Measurements from ENCODE around the gene ST14. TPM values are rescaled to one million over a fixed set of nuclear protein-coding genes. Genes with fewer than 3 reads are reported as not detected.

The ST14 gene
- total and polyA plus RNA-seq, 4 donors, result 24.3 to 81.1 (median 54.1) TPM

DNA sequence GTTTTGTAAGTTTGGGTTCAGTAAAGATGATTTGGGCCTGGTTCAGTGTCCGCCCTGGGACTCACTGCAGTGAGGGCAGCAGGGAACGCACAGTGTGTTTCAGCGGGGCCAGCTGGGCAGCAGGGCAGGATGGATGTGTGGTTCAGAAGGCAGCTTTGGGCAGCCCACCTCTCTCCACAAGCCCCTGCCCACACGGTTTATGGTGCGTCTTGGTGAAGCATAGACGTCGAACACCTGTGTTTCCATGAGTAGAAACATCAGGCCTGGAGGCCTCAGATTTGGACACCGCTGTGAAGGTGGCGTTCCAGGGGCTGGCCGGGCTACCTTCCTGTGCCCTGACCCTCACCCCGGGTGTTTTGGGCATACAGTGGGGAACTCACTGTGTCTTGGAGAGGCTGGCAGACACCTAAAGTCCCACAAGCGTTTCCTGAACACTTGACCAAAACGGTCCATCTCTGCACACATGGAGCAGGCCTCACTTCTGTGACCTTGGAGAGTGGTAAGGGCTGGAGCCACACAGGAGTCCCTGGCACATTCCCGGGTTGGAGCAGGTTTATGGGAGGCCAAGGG, 59.0 kb downstream of the ST14 start:
- H3K9me3 ChIP-seq (ENCODE audit: control insufficient read depth in 4 of 4, insufficient read depth in 3 of 4, low read length in 3 of 4), result no peaks in the 10 kb centered on the region
- H3K27me3 ChIP-seq (ENCODE audit: control insufficient read depth in 3 of 3, insufficient read depth in 3 of 3, low read length in 2 of 3), result no peaks in the 10 kb centered on the region
- DNase-seq, result no peak
- H3K27ac ChIP-seq (ENCODE audit: low read depth in 1 of 2, low read length in 1 of 2), result no peak overlapping the region
- peaks cover 0 to 5% (median 0%) of the 10 kb centered on the region in 5 donors for H3K4me1 ChIP-seq (ENCODE audit: control insufficient read depth in 5 of 5, insufficient read depth in 5 of 5, low read length in 5 of 5)
- H3K36me3 ChIP-seq (ENCODE audit: control insufficient read depth in 4 of 4, insufficient read depth in 4 of 4, low read length in 4 of 4), result no peaks in the 10 kb centered on the region
- no peak overlapping the region for H3K9ac ChIP-seq (ENCODE audit: insufficient read depth in 1 of 2, low read length in 2 of 2)
- WGBS, 2 donors, result 90 to 91% methylated on average over 14 of the region's 14 CpGs
- TF ChIP-seq, protein P1, sequence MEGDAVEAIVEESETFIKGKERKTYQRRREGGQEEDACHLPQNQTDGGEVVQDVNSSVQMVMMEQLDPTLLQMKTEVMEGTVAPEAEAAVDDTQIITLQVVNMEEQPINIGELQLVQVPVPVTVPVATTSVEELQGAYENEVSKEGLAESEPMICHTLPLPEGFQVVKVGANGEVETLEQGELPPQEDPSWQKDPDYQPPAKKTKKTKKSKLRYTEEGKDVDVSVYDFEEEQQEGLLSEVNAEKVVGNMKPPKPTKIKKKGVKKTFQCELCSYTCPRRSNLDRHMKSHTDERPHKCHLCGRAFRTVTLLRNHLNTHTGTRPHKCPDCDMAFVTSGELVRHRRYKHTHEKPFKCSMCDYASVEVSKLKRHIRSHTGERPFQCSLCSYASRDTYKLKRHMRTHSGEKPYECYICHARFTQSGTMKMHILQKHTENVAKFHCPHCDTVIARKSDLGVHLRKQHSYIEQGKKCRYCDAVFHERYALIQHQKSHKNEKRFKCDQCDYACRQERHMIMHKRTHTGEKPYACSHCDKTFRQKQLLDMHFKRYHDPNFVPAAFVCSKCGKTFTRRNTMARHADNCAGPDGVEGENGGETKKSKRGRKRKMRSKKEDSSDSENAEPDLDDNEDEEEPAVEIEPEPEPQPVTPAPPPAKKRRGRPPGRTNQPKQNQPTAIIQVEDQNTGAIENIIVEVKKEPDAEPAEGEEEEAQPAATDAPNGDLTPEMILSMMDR (IDR thresholded peaks at IDR 0.05; ENCODE audit: control extremely low read depth, extremely low read depth), result no peak
- no peak overlapping the region for H3K4me3 ChIP-seq
- ATAC-seq (ENCODE audit: insufficient read depth, low FRiP score), result no peak

DNA sequence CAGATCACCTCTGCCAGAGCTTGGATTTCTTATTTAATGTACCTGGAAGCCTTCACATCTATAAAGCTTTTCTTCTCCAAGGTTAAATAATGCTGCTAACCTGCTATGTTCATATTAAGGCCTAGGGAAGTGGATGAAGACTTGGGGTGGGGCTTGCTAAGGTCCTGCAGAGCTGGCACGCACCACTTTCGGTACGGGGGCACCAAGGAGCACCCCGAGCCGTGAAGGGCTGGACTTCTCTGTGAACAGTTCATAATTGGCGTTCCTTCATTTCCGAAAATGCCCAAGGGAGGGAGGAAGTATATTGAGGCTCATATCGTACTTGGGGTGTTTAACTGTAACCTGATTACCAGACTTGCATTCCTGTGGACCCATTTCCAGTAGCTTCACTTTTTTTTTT, 59.6 kb downstream of the ST14 start:
- peaks cover 0 to 6% (median 0%) of the 10 kb centered on the region in 5 donors for H3K4me1 ChIP-seq (ENCODE audit: control insufficient read depth in 5 of 5, insufficient read depth in 5 of 5, low read length in 5 of 5)
- no peak for DNase-seq
- H3K27me3 ChIP-seq (ENCODE audit: control insufficient read depth in 3 of 3, insufficient read depth in 3 of 3, low read length in 2 of 3), result no peaks in the 10 kb centered on the region
- H3K9me3 ChIP-seq (ENCODE audit: control insufficient read depth in 4 of 4, insufficient read depth in 3 of 4, low read length in 3 of 4), result no peaks in the 10 kb centered on the region
- TF ChIP-seq, protein P1 (IDR thresholded peaks at IDR 0.05; ENCODE audit: control extremely low read depth, extremely low read depth), result no peak
- ATAC-seq (ENCODE audit: insufficient read depth, low FRiP score), result no peak
- no peak overlapping the region for H3K9ac ChIP-seq (ENCODE audit: insufficient read depth in 1 of 2, low read length in 2 of 2)
- H3K4me3 ChIP-seq, result no peak overlapping the region
- H3K27ac ChIP-seq (ENCODE audit: low read depth in 1 of 2, low read length in 1 of 2), result no peak overlapping the region
- 94 to 97% methylated on average over 8 of the region's 8 CpGs for WGBS, 2 donors
- H3K36me3 ChIP-seq (ENCODE audit: control insufficient read depth in 4 of 4, insufficient read depth in 4 of 4, low read length in 4 of 4), result no peaks in the 10 kb centered on the region

DNA sequence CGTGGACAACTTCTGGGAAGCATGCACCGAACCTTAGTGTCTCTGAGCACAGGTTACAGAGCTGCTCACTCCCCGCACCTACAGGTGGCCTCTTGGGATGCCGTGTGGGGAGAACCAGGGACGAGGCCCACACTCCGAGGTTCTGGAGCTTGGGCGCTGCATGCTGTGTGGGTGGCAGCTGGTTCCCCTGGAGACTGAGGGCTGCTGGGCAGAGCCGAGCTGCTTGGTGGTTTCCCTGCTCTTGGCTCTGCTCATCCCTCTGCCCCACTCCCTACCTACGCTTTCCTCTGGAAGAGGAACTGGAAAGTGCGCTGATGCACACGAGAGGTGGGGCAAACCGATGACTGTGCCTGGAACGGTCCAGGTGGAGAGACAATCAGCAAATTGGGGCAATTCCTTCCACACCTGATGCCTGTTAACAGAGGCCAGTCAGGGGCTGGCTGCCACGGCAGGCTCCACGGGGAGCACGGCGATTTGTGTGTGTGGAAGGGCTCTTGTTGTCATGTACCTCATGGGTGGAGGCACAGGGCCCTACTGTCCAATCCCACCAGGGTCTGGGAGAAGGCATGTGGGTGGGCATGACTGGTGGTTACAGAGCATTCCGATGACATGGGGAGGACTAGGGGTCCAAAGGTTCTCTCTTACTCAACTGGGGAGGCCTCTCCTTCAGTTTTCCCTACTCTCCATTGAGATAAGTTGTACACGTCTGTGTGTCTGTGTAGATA, 60.9 kb downstream of the ST14 start:
- H3K36me3 ChIP-seq (ENCODE audit: control insufficient read depth in 4 of 4, insufficient read depth in 4 of 4, low read length in 4 of 4), result no peaks in the 10 kb centered on the region
- no peak for ATAC-seq (ENCODE audit: insufficient read depth, low FRiP score)
- no peaks in the 10 kb centered on the region for H3K27me3 ChIP-seq (ENCODE audit: control insufficient read depth in 3 of 3, insufficient read depth in 3 of 3, low read length in 2 of 3)
- no peak overlapping the region for H3K4me3 ChIP-seq
- TF ChIP-seq, protein P1 (IDR thresholded peaks at IDR 0.05; ENCODE audit: control extremely low read depth, extremely low read depth), result no peak
- peaks cover 0 to 6% (median 0%) of the 10 kb centered on the region in 5 donors for H3K4me1 ChIP-seq (ENCODE audit: control insufficient read depth in 5 of 5, insufficient read depth in 5 of 5, low read length in 5 of 5)
- no peaks in the 10 kb centered on the region for H3K9me3 ChIP-seq (ENCODE audit: control insufficient read depth in 4 of 4, insufficient read depth in 3 of 4, low read length in 3 of 4)
- no peak for DNase-seq
- no peak overlapping the region for H3K9ac ChIP-seq (ENCODE audit: insufficient read depth in 1 of 2, low read length in 2 of 2)
- WGBS, 2 donors, result 88 to 92% methylated on average over 19 of the region's 19 CpGs
- no peak overlapping the region for H3K27ac ChIP-seq (ENCODE audit: low read depth in 1 of 2, low read length in 1 of 2)

Data from lung (tissue), 12 donors.